Endodermal cell (in vitro differentiated cells): ENCODE results near the gene CDK5RAP3. TPM values are rescaled to one million over a fixed set of nuclear protein-coding genes. Genes with fewer than 3 reads are reported as not detected.

Experiments used
- DNase-seq: peaks from one replicate; pipeline ENCODE4 v3.0.0-alpha.2; 2017
- H3K27ac ChIP-seq: 2 replicates; pipeline ENCODE4 v1.5.1; 2013; ENCODE audit warnings: mild to moderate bottlenecking, low read depth, low read length, moderate library complexity
- H3K27me3 ChIP-seq: 2 replicates; pipeline ENCODE4 v1.6.1; 2013; ENCODE audit warnings: mild to moderate bottlenecking, low read length, moderate library complexity; ENCODE audit not compliant: insufficient read depth, control insufficient read depth, poor library complexity, severe bottlenecking
- H3K36me3 ChIP-seq: 2 replicates; pipeline ENCODE4 v1.7.0; 2013; ENCODE audit warnings: mild to moderate bottlenecking, low read length, moderate library complexity; ENCODE audit not compliant: control insufficient read depth, insufficient read depth
- H3K4me1 ChIP-seq: one replicate; pipeline ENCODE4 v1.7.0; 2013; ENCODE audit warnings: low read length; ENCODE audit not compliant: control insufficient read depth, insufficient read depth
- H3K4me3 ChIP-seq: 2 replicates; pipeline ENCODE4 v1.5.1; 2013; ENCODE audit warnings: mild to moderate bottlenecking, low read length, moderate library complexity
- H3K9ac ChIP-seq: 2 replicates; pipeline ENCODE4 v1.6.1; 2013; ENCODE audit warnings: mild to moderate bottlenecking, low read length, moderate library complexity; ENCODE audit not compliant: poor library complexity, severe bottlenecking; ENCODE audit errors: extremely low read depth
- H3K9me3 ChIP-seq: 2 replicates; pipeline ENCODE4 v1.6.1; 2013; ENCODE audit warnings: mild to moderate bottlenecking, low read length, moderate library complexity; ENCODE audit not compliant: control insufficient read depth
- H3K27ac Mint-ChIP-seq: 2 replicates; pipeline ENCODE4 v1.8.0; 2020; ENCODE audit warnings: mixed read lengths
- H3K27me3 Mint-ChIP-seq: 2 replicates; pipeline ENCODE4 v1.8.0; 2021; ENCODE audit warnings: mild to moderate bottlenecking, mixed read lengths; ENCODE audit not compliant: insufficient read depth
- H3K36me3 Mint-ChIP-seq: 2 replicates; pipeline ENCODE4 v1.8.0; 2020; ENCODE audit warnings: low read depth, mixed read lengths
- H3K4me1 Mint-ChIP-seq: 2 replicates; pipeline ENCODE4 v1.8.0; 2020; ENCODE audit warnings: mixed read lengths
- H3K4me3 Mint-ChIP-seq: 2 replicates; pipeline ENCODE4 v1.8.0; 2020; ENCODE audit warnings: mild to moderate bottlenecking, moderate library complexity, mixed read lengths
- H3K9me3 Mint-ChIP-seq: 2 replicates; pipeline ENCODE4 v1.8.0; 2020; ENCODE audit warnings: mild to moderate bottlenecking, mixed read lengths
- WGBS, 2 experiments: methylation state at CpG; one replicate each; pipeline versions ENCODE4 v1.1.5 to v1.1.7; 2013; ENCODE audit warnings: missing lambda C conversion rate in 2 of 2, mixed read lengths in 1 of 2; ENCODE audit not compliant: insufficient coverage in 1 of 2, insufficient read length in 1 of 2; 5-methylcytosine and 5-hydroxymethylcytosine counted together
- total RNA-seq, 2 donors: library from RNA; stranded (reverse); fragmentation: NEBNext Ultra II Directional in 1 of 2; extraction: Animal tissue kit (Norgen Biotek cat#: 25700) in 1 of 2; gene quantifications; 2 replicates in 1 of 2; 3 replicates in 1 of 2; pipeline ENCODE4 v1.2.1, GENCODE V29; 2021
- TF ChIP-seq, protein P1 (sequence below): fragments of 200-600 bp; sonication (generic); conservative IDR thresholded peaks from 2 replicates; pipeline ENCODE4 v1.5.0; 2021; ENCODE audit warnings: antibody characterized with exemption, mild to moderate bottlenecking

The CDK5RAP3 gene
- total RNA-seq, 2 donors from 2014 or later, result 171 to 198 TPM

DNA sequence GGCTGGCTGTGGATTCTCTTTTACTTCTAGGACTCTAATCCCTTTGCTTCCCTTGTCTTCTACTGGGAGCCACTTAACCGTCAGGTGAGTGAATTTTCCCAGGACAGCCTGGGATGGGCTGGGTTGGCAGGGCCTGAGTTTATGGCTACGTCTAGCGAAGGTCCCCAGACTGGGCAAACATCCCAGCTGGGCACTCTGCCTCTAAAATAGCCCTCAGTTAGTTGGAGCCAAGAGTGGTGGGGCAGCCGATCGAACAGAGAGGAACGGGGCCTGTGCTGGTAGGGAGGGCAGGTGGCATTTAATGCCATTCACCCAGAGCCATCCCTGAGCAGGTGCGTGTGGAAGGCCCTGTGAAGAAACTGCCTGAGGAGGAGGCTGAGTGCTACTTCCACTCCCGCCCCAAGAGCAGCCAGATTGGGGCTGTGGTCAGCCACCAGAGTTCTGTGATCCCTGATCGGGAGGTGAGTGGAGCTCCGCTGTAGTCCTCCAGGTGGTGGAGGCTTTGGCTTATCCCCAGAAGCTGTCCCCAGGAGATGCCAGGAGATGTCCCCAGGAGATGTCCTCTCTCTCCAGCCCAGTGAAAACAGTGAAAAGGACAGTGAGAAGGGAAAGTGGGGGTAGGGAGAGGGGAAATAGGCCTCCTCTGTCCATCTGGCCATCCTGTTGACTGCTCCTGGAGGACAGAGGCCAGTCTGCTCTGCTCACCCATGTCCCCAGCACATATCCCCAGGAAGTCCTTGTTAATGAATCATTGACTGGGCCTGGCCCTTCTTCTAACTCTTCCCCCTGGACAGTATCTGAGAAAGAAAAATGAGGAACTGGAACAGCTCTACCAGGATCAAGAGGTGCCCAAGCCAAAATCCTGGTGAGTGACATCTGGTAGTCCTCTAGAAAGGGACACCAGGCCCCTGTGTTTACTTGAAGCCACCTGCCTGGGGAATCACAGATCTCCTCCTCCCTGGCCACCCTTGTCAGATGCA is 25.1 kb upstream of the CDK5RAP3 start:
- no peak for DNase-seq
- Histone ChIP-seq H3K4me3 (no peak overlapping the region), H3K9me3 (no peaks in the 10 kb centered on the region), H3K36me3 (peaks cover 14% of the 10 kb centered on the region), H3K27ac (no peak overlapping the region), H3K4me1 (no peaks in the 10 kb centered on the region), H3K9ac (no peak overlapping the region), H3K27me3 (peaks cover 2% of the 10 kb centered on the region)
- Mint-ChIP-seq H3K27ac (no peak overlapping the region), H3K27me3 (peaks cover 6% of the 10 kb centered on the region), H3K9me3 (peaks cover 5% of the 10 kb centered on the region), H3K4me1 (peaks cover 5% of the 10 kb centered on the region), H3K4me3 (no peak overlapping the region), H3K36me3 (peaks cover 1% of the 10 kb centered on the region)
- TF ChIP-seq, protein P1, sequence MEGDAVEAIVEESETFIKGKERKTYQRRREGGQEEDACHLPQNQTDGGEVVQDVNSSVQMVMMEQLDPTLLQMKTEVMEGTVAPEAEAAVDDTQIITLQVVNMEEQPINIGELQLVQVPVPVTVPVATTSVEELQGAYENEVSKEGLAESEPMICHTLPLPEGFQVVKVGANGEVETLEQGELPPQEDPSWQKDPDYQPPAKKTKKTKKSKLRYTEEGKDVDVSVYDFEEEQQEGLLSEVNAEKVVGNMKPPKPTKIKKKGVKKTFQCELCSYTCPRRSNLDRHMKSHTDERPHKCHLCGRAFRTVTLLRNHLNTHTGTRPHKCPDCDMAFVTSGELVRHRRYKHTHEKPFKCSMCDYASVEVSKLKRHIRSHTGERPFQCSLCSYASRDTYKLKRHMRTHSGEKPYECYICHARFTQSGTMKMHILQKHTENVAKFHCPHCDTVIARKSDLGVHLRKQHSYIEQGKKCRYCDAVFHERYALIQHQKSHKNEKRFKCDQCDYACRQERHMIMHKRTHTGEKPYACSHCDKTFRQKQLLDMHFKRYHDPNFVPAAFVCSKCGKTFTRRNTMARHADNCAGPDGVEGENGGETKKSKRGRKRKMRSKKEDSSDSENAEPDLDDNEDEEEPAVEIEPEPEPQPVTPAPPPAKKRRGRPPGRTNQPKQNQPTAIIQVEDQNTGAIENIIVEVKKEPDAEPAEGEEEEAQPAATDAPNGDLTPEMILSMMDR, result no peak
- 94 to 98% methylated on average over 9 to 10 of the region's 10 CpGs for WGBS, 2 experiments

DNA sequence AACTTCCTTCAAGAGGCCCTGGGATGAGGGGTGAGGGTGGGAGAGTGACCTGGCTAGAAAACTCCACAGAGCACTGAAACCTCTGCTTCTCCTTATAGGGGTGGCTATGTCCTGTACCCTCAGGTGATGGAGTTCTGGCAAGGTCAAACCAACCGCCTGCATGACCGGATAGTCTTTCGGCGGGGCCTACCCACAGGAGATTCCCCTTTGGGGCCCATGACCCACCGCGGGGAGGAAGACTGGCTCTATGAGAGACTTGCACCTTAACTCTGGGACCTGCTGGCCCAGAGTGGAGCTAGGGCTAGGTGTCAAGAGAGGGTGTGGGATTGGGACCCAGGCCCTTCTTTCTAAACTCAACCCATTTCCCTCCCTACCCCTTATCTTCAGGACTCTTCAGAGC is 24.4 kb upstream of the CDK5RAP3 start:
- Mint-ChIP-seq H3K36me3 (peaks cover 1% of the 10 kb centered on the region), H3K4me3 (no peak overlapping the region), H3K4me1 (peaks cover 5% of the 10 kb centered on the region), H3K27me3 (no peaks in the 10 kb centered on the region), H3K9me3 (no peaks in the 10 kb centered on the region), H3K27ac (no peak overlapping the region)
- Histone ChIP-seq H3K27me3 (no peaks in the 10 kb centered on the region), H3K4me1 (no peaks in the 10 kb centered on the region), H3K4me3 (no peak overlapping the region), H3K9me3 (no peaks in the 10 kb centered on the region), H3K27ac (no peak overlapping the region), H3K36me3 (peaks cover 14% of the 10 kb centered on the region), H3K9ac (no peak overlapping the region)
- no peak for DNase-seq
- WGBS, 2 experiments, result 93% methylated on average over 3 to 6 of the region's 6 CpGs
- TF ChIP-seq, protein P1, result no peak

DNA sequence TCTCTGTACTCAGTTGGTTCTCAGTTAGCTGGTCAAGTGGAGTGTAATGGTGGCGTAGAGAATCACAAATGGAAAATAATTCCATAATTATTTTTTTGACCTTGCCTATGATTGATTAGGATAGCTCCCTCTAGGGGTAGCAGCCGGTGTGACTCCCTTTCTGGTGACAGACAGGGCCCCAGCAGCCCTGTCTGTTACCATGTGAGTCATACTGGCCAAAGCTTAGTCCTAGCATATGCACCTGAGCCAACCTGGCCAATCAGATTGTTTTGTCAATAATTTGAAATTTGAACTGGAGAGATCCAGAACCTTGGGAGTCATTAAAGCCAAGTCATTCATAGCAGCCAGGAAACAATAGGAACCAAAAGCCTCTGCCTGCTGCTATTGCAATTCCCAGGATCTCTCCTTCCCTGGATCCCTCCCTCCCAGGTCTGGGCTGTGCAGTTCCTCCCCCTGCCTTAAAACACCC is 23.9 kb upstream of the CDK5RAP3 start:
- Mint-ChIP-seq H3K9me3 (no peaks in the 10 kb centered on the region), H3K36me3 (peaks cover 1% of the 10 kb centered on the region), H3K27ac (no peak overlapping the region), H3K27me3 (no peaks in the 10 kb centered on the region), H3K4me1 (peaks cover 5% of the 10 kb centered on the region), H3K4me3 (no peak overlapping the region)
- peak; percentile 97 for DNase-seq
- Histone ChIP-seq H3K9ac (no peak overlapping the region), H3K9me3 (no peaks in the 10 kb centered on the region), H3K27ac (no peak overlapping the region), H3K36me3 (peaks cover 14% of the 10 kb centered on the region), H3K4me1 (no peaks in the 10 kb centered on the region), H3K4me3 (no peak overlapping the region), H3K27me3 (no peaks in the 10 kb centered on the region)
- TF ChIP-seq, protein P1, result peak; percentile 96
- 9 to 17% methylated on average over 1 to 2 of the region's 2 CpGs for WGBS, 2 experiments
